ENCODE measurements around the gene NIPAL4.

The NIPAL4 gene

DNA sequence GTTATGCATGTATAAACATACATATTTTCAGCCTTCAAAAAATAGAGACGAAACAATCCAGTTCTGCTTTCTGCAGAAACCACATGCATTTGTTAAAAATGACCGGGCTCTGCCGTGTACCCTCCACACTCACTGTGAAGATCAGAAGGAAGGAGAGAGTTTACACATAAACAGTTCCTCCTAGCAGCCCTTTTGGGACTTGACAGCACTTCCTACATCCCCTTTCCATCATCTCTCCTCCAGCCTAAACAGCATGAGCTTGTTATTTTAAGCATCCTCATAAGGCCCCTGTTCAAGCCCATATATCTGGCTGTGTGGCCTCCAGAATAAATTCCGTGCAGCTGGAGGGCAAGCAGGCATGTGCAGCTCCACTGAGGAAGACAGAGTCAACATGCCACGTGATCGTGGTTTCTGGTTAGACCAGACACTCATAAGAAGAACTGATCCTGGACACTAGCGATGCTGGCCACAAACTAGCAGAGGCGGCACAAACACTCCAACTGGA is 42.2 kb downstream of the NIPAL4 start:
- TF ChIP-seq ZBTB1 (tag by site-specific recombination; IDR thresholded peaks at IDR 0.05) (no peak), ZNF768 (tag by site-specific recombination; IDR thresholded peaks at IDR 0.05) (no peak), PRDM1 (tag by site-specific recombination; IDR thresholded peaks at IDR 0.05) (no peak), SALL2 (tag by site-specific recombination; IDR thresholded peaks at IDR 0.05; ENCODE audit: borderline replicate concordance) (no peak), ZFP37 (tag by site-specific recombination; IDR thresholded peaks at IDR 0.05) (no peak), ZNF704 (tag by site-specific recombination; IDR thresholded peaks at IDR 0.05) (no peak), INSM2 (tag by site-specific recombination; IDR thresholded peaks at IDR 0.05) (no peak), ZNF677 (tag by site-specific recombination; IDR thresholded peaks at IDR 0.05) (no peak), PRDM4 (tag by site-specific recombination; IDR thresholded peaks at IDR 0.05) (no peak), ZNF843 (tag by site-specific recombination; IDR thresholded peaks at IDR 0.05) (no peak), ZNF530 (tag by site-specific recombination; IDR thresholded peaks at IDR 0.05; ENCODE audit: low read depth) (no peak), SCRT2 (tag by site-specific recombination; IDR thresholded peaks at IDR 0.05) (no peak), BCL11B (tag by site-specific recombination; IDR thresholded peaks at IDR 0.05; ENCODE audit: low read depth) (no peak), TRIM28 (IDR thresholded peaks at IDR 0.05; ENCODE audit: borderline replicate concordance, low read length) (no peak), KLF8 (tag by site-specific recombination; IDR thresholded peaks at IDR 0.05) (no peak), ZNF37A (tag by site-specific recombination; IDR thresholded peaks at IDR 0.05) (no peak)
- Histone ChIP-seq H3K27ac (ENCODE audit: extremely low read depth, low read depth, low read length) (no peak overlapping the region), H3K9me3 (ENCODE audit: control insufficient read depth, insufficient read depth, low read depth, low read length) (no peaks in the 10 kb centered on the region), H3K4me3 (ENCODE audit: low read depth, low read length) (no peak overlapping the region), H3K4me1 (ENCODE audit: control insufficient read depth, insufficient read depth, low read length) (no peaks in the 10 kb centered on the region), H3K36me3 (ENCODE audit: control insufficient read depth in 2 of 2, insufficient read depth in 1 of 2, low read length in 2 of 2) (no peaks in the 10 kb centered on the region)
- POLR2A ChIA-PET: no interaction called here
- CTCF ChIA-PET: no interaction called here

- H3K9me3 ChIP-seq (ENCODE audit: control insufficient read depth, insufficient read depth, low read depth, low read length): no peaks in the 10 kb centered on the region
- ChIA-PET POLR2A (no interaction called here), CTCF (no interaction called here)
- H3K4me3 ChIP-seq (ENCODE audit: low read depth, low read length): no peak overlapping the region
- H3K36me3 ChIP-seq (ENCODE audit: control insufficient read depth in 2 of 2, insufficient read depth in 1 of 2, low read length in 2 of 2): no peaks in the 10 kb centered on the region
- H3K4me1 ChIP-seq (ENCODE audit: control insufficient read depth, insufficient read depth, low read length): no peaks in the 10 kb centered on the region
- no peak overlapping the region for H3K27ac ChIP-seq (ENCODE audit: extremely low read depth, low read depth, low read length)
- no peak for TF ChIP-seq SP7 (tag by site-specific recombination; IDR thresholded peaks at IDR 0.05)
- no peak for TF ChIP-seq RBAK (tag by site-specific recombination; IDR thresholded peaks at IDR 0.05)
- TF ChIP-seq, protein P1, sequence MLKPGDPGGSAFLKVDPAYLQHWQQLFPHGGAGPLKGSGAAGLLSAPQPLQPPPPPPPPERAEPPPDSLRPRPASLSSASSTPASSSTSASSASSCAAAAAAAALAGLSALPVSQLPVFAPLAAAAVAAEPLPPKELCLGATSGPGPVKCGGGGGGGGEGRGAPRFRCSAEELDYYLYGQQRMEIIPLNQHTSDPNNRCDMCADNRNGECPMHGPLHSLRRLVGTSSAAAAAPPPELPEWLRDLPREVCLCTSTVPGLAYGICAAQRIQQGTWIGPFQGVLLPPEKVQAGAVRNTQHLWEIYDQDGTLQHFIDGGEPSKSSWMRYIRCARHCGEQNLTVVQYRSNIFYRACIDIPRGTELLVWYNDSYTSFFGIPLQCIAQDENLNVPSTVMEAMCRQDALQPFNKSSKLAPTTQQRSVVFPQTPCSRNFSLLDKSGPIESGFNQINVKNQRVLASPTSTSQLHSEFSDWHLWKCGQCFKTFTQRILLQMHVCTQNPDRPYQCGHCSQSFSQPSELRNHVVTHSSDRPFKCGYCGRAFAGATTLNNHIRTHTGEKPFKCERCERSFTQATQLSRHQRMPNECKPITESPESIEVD (tag by site-specific recombination; IDR thresholded peaks at IDR 0.05): no peak
- TF ChIP-seq ZNF394 (tag by site-specific recombination; IDR thresholded peaks at IDR 0.05; ENCODE audit: borderline replicate concordance): no peak
- TF ChIP-seq OSR2 (tag by site-specific recombination; IDR thresholded peaks at IDR 0.05): no peak
- TF ChIP-seq ZNF585B (tag by site-specific recombination; IDR thresholded peaks at IDR 0.05): no peak
- TF ChIP-seq, protein P2, sequence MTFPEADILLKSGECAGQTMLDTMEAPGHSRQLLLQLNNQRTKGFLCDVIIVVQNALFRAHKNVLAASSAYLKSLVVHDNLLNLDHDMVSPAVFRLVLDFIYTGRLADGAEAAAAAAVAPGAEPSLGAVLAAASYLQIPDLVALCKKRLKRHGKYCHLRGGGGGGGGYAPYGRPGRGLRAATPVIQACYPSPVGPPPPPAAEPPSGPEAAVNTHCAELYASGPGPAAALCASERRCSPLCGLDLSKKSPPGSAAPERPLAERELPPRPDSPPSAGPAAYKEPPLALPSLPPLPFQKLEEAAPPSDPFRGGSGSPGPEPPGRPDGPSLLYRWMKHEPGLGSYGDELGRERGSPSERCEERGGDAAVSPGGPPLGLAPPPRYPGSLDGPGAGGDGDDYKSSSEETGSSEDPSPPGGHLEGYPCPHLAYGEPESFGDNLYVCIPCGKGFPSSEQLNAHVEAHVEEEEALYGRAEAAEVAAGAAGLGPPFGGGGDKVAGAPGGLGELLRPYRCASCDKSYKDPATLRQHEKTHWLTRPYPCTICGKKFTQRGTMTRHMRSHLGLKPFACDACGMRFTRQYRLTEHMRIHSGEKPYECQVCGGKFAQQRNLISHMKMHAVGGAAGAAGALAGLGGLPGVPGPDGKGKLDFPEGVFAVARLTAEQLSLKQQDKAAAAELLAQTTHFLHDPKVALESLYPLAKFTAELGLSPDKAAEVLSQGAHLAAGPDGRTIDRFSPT (tag by site-specific recombination; IDR thresholded peaks at IDR 0.05): no peak
These were observed 44.0 kb downstream of the NIPAL4 start for GRCh38 chr5:157504053-157504452.
